Measurements from ENCODE around the gene EHD1. TPM values are rescaled to one million over a fixed set of nuclear protein-coding genes. Genes with fewer than 3 reads are reported as not detected.
"Not testable (repeated sequence)": the region's sequence is repeated elsewhere in the genome, so short reads cannot be mapped to it uniquely, and the experiment has no call there.

Gene EHD1
- total and polyA plus RNA-seq, 4 donors: 14.4 to 122 (median 45.3) TPM

GRCh38 chr11:64848214-64848825, 30.1 kb downstream of the EHD1 start:
- DNase-seq (no peak), ATAC-seq (ENCODE audit: low FRiP score) (no peak)
- H3K27ac ChIP-seq (ENCODE audit: low read depth in 1 of 2, low read length in 2 of 2): no peak overlapping the region
- intact Hi-C loops (cut with DNase I): loop anchor here (10.0 kb wide), 1 partner anchor 146 kb away; the partner anchor contains the start of gene BATF2 (in 2 of the 2)
- H3K9me3 ChIP-seq (ENCODE audit: control insufficient read depth, low read length): no peaks in the 10 kb centered on the region
- peaks cover 0 to 2% of the 10 kb centered on the region in 2 donors for H3K36me3 ChIP-seq (ENCODE audit: control insufficient read depth in 1 of 2, insufficient read depth in 2 of 2, low read length in 1 of 2)
- no peak overlapping the region for H3K4me3 ChIP-seq (ENCODE audit: low read length in 2 of 2)
- WGBS, 2 donors: 78 to 79% methylated on average over 6 of the region's 6 CpGs
- no peaks in the 10 kb centered on the region for H3K27me3 ChIP-seq (ENCODE audit: control insufficient read depth in 1 of 2, insufficient read depth in 2 of 2, low read length in 1 of 2)
- H3K4me1 ChIP-seq (ENCODE audit: control insufficient read depth in 1 of 2, insufficient read depth in 2 of 2, low read length in 2 of 2): no peaks in the 10 kb centered on the region

- no peak overlapping the region for H3K4me3 ChIP-seq (ENCODE audit: low read length in 2 of 2)
- intact Hi-C loops (cut with DNase I): loop anchor here (1.0 to 10.0 kb wide), 3 partner anchors 47 to 148 kb away; partner anchors contain the start of gene BATF2 (in 2 of the 2)
- peak; percentile 95 to 99 for DNase-seq
- H3K9me3 ChIP-seq (ENCODE audit: control insufficient read depth, low read length): no peaks in the 10 kb centered on the region
- ATAC-seq (ENCODE audit: low FRiP score): peak; percentile 92
- H3K27me3 ChIP-seq (ENCODE audit: control insufficient read depth in 1 of 2, insufficient read depth in 2 of 2, low read length in 1 of 2): no peaks in the 10 kb centered on the region
- H3K27ac ChIP-seq (ENCODE audit: low read depth in 1 of 2, low read length in 2 of 2): no peak overlapping the region
- 16 to 19% methylated on average over 13 of the region's 13 CpGs for WGBS, 2 donors
- H3K36me3 ChIP-seq (ENCODE audit: control insufficient read depth in 1 of 2, insufficient read depth in 2 of 2, low read length in 1 of 2): no peaks in the 10 kb centered on the region
- no peaks in the 10 kb centered on the region for H3K4me1 ChIP-seq (ENCODE audit: control insufficient read depth in 1 of 2, insufficient read depth in 2 of 2, low read length in 2 of 2)
Observed at GRCh38 chr11:64846998-64847666, 31.3 kb downstream of the EHD1 start.

GRCh38 chr11:64845776-64846129, 32.7 kb downstream of the EHD1 start:
- H3K4me3 ChIP-seq (ENCODE audit: low read length in 2 of 2); H3K27ac ChIP-seq (ENCODE audit: low read depth in 1 of 2, low read length in 2 of 2); ATAC-seq (ENCODE audit: low FRiP score); H3K36me3 ChIP-seq (ENCODE audit: control insufficient read depth in 1 of 2, insufficient read depth in 2 of 2, low read length in 1 of 2); H3K4me1 ChIP-seq (ENCODE audit: control insufficient read depth in 1 of 2, insufficient read depth in 2 of 2, low read length in 2 of 2); H3K9me3 ChIP-seq (ENCODE audit: control insufficient read depth, low read length); DNase-seq; H3K27me3 ChIP-seq (ENCODE audit: control insufficient read depth in 1 of 2, insufficient read depth in 2 of 2, low read length in 1 of 2): not testable (repeated sequence)
- WGBS, 2 donors: 91 to 93% methylated on average over 8 of the region's 8 CpGs
- intact Hi-C loops (cut with DNase I): loop anchor here (2.0 to 10.0 kb wide), 2 partner anchors 49 to 149 kb away; partner anchors contain the start of gene BATF2 (in 2 of the 2)

- 28 to 31% methylated on average over 9 of the region's 9 CpGs for WGBS, 2 donors
- Histone ChIP-seq H3K4me1 (ENCODE audit: control insufficient read depth in 1 of 2, insufficient read depth in 2 of 2, low read length in 2 of 2) (no peaks in the 10 kb centered on the region), H3K36me3 (ENCODE audit: control insufficient read depth in 1 of 2, insufficient read depth in 2 of 2, low read length in 1 of 2) (no peaks in the 10 kb centered on the region), H3K9me3 (ENCODE audit: control insufficient read depth, low read length) (no peaks in the 10 kb centered on the region), H3K27ac (ENCODE audit: low read depth in 1 of 2, low read length in 2 of 2) (no peak overlapping the region), H3K4me3 (ENCODE audit: low read length in 2 of 2) (no peak overlapping the region), H3K27me3 (ENCODE audit: control insufficient read depth in 1 of 2, insufficient read depth in 2 of 2, low read length in 1 of 2) (no peaks in the 10 kb centered on the region)
- DNase-seq: peak in 1 of 2 donors; percentile 34
- ATAC-seq (ENCODE audit: low FRiP score): no peak
- intact Hi-C loops (cut with DNase I): loop anchor here (10.0 kb wide), 1 partner anchor 150 kb away; the partner anchor contains the start of gene BATF2 (in 2 of the 2)
Observed at GRCh38 chr11:64845129-64845775, 33.2 kb downstream of the EHD1 start.

GRCh38 chr11:64844330-64845128, 33.9 kb downstream of the EHD1 start, which contains the start of gene CDC42BPG:
Gene CDC42BPG (minus strand): TSS chr11:64844653. CDS start chr11:64844569, 84 bp downstream.
- H3K4me3 ChIP-seq (ENCODE audit: low read length in 2 of 2): no peak within 1 kb of the TSS
- no peaks in the 10 kb centered on the region for H3K4me1 ChIP-seq (ENCODE audit: control insufficient read depth in 1 of 2, insufficient read depth in 2 of 2, low read length in 2 of 2)
- ATAC-seq (ENCODE audit: low FRiP score): peak; percentile 61
- WGBS, 2 donors: 3% methylated on average over 54 to 96 of the region's 96 CpGs
- peak; percentile 76 to 89 for DNase-seq
- no peaks in the 10 kb centered on the region for H3K36me3 ChIP-seq (ENCODE audit: control insufficient read depth in 1 of 2, insufficient read depth in 2 of 2, low read length in 1 of 2)
- intact Hi-C loops (cut with DNase I): loop anchor here (10.0 kb wide), 1 partner anchor 150 kb away; the partner anchor contains the start of gene BATF2 (in 2 of the 2)
- no peak within 1 kb of the TSS for H3K27ac ChIP-seq (ENCODE audit: low read depth in 1 of 2, low read length in 2 of 2)
- H3K9me3 ChIP-seq (ENCODE audit: control insufficient read depth, low read length): no peaks in the 10 kb centered on the region
- H3K27me3 ChIP-seq (ENCODE audit: control insufficient read depth in 1 of 2, insufficient read depth in 2 of 2, low read length in 1 of 2): no peaks in the 10 kb centered on the region

- H3K27ac ChIP-seq (ENCODE audit: low read depth in 1 of 2, low read length in 2 of 2): no peak overlapping the region
- intact Hi-C loops (cut with DNase I): loop anchor here (10.0 kb wide), 1 partner anchor 151 kb away; the partner anchor contains the start of gene BATF2 (in 2 of the 2)
Observed at GRCh38 chr11:64843686-64844329, 34.6 kb downstream of the EHD1 start.

GRCh38 chr11:64842851-64843685, 35.4 kb downstream of the EHD1 start:
- ATAC-seq (ENCODE audit: low FRiP score): no peak

More at GRCh38 chr11:64843686-64844329, 34.6 kb downstream of the EHD1 start:
- Histone ChIP-seq H3K36me3 (ENCODE audit: control insufficient read depth in 1 of 2, insufficient read depth in 2 of 2, low read length in 1 of 2) (no peaks in the 10 kb centered on the region), H3K4me1 (ENCODE audit: control insufficient read depth in 1 of 2, insufficient read depth in 2 of 2, low read length in 2 of 2) (no peaks in the 10 kb centered on the region), H3K27me3 (ENCODE audit: control insufficient read depth in 1 of 2, insufficient read depth in 2 of 2, low read length in 1 of 2) (no peaks in the 10 kb centered on the region), H3K9me3 (ENCODE audit: control insufficient read depth, low read length) (no peaks in the 10 kb centered on the region), H3K4me3 (ENCODE audit: low read length in 2 of 2) (no peak overlapping the region)
- WGBS, 2 donors: 67 to 71% methylated on average over 25 to 27 of the region's 27 CpGs
- DNase-seq (no peak), ATAC-seq (ENCODE audit: low FRiP score) (no peak)

More at GRCh38 chr11:64842851-64843685, 35.4 kb downstream of the EHD1 start:
- Histone ChIP-seq H3K27ac (ENCODE audit: low read depth in 1 of 2, low read length in 2 of 2) (no peak overlapping the region), H3K36me3 (ENCODE audit: control insufficient read depth in 1 of 2, insufficient read depth in 2 of 2, low read length in 1 of 2) (no peaks in the 10 kb centered on the region), H3K27me3 (ENCODE audit: control insufficient read depth in 1 of 2, insufficient read depth in 2 of 2, low read length in 1 of 2) (no peaks in the 10 kb centered on the region), H3K9me3 (ENCODE audit: control insufficient read depth, low read length) (no peaks in the 10 kb centered on the region), H3K4me3 (ENCODE audit: low read length in 2 of 2) (no peak overlapping the region), H3K4me1 (ENCODE audit: control insufficient read depth in 1 of 2, insufficient read depth in 2 of 2, low read length in 2 of 2) (no peaks in the 10 kb centered on the region)
- intact Hi-C loops (cut with DNase I): loop anchor here (10.0 kb wide), 1 partner anchor 152 kb away; the partner anchor contains the start of gene BATF2 (in 2 of the 2)
- 90 to 93% methylated on average over 17 to 19 of the region's 19 CpGs for WGBS, 2 donors
- DNase-seq: no peak

All from aorta (tissue), 5 donors.